GM12873 (cell line): Measurements from ENCODE around the gene FBXW11.

Experiments used
- CTCF ChIP-seq: IDR thresholded peaks from 2 replicates; pipeline ENCODE4 v1.5.1; 2012; ENCODE audit warnings: low read depth, mild to moderate bottlenecking, moderate library complexity, low read length, control low read depth; ENCODE audit not compliant: insufficient read depth; ENCODE audit errors: missing control alignments

Gene FBXW11

GRCh38 chr5:171981847-171982246, 24.6 kb downstream of the FBXW11 start:
- TF ChIP-seq CTCF: no peak

DNA sequence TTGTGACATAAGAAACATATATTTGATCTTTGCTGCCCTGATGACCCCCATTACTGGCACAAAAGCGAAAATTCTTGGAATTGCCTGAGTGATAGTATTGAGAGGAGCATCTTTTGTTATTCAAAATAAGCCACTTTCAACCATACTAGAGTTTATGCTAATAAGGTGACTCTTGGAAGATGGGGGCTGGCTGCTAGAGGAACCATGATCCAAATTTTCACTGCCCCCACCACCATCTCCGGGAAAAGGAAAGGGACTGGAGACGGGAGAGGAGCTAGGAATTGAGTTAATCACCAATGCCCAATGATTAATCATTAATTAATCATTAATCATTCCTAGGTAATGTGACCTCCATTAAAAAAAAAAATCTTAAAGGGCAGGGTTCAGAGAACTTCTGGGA, 25.6 kb downstream of the FBXW11 start:
- TF ChIP-seq CTCF: no peak

- TF ChIP-seq CTCF: no peak
Observed at GRCh38 chr5:171979606-171980005, 26.8 kb downstream of the FBXW11 start.

GRCh38 chr5:171978519-171978918, 27.9 kb downstream of the FBXW11 start:
- TF ChIP-seq CTCF: no peak

- no peak for TF ChIP-seq CTCF
Observed at GRCh38 chr5:171978016-171978415, 28.4 kb downstream of the FBXW11 start.

- no peak for TF ChIP-seq CTCF
Observed at GRCh38 chr5:171975877-171976667, 30.4 kb downstream of the FBXW11 start.

GRCh38 chr5:171975262-171975876, 31.1 kb downstream of the FBXW11 start:
- TF ChIP-seq CTCF: no peak
